OCI-LY3 (cell line): Measurements from ENCODE around the gene LRRC26.

Experiments
- H2AFZ ChIP-seq: fragments of 200-600, 300-600 bp; shearing (Covaris generic); 2 replicates; pipeline ENCODE4 v1.6.0; 2014; ENCODE audit warnings: antibody characterized with exemption, low read depth, low read length
- H3K27ac ChIP-seq: fragments of 200-600, 300-600 bp; sonication (generic); 2 replicates; pipeline ENCODE4 v1.5.1; 2014; ENCODE audit warnings: mild to moderate bottlenecking, low read length, moderate library complexity, mixed read lengths
- H3K27me3 ChIP-seq: fragments of 200-600, 300-600 bp; sonication (generic); 2 replicates; pipeline ENCODE4 v1.6.1; 2014; ENCODE audit warnings: low read depth, low read length, mixed read lengths
- H3K36me3 ChIP-seq: fragments of 200-600, 300-600 bp; sonication (generic); replicated peaks from 2 replicates; pipeline ENCODE3; 2014; ENCODE audit warnings: low read depth, low read length, mixed read lengths
- H3K4me1 ChIP-seq: fragments of 300-600, 200-600 bp; sonication (generic); 2 replicates; pipeline ENCODE4 v1.6.1; 2014; ENCODE audit warnings: low read length, mixed read lengths
- H3K4me2 ChIP-seq: fragments of 200-600, 300-600 bp; sonication (generic); 2 replicates; pipeline ENCODE4 v1.6.1; 2014; ENCODE audit warnings: low read length, mixed read lengths
- H3K4me3 ChIP-seq: fragments of 300-600, 200-600 bp; sonication (generic); 2 replicates; pipeline ENCODE4 v1.5.1; 2014; ENCODE audit warnings: antibody characterized with exemption, mild to moderate bottlenecking, low read length, moderate library complexity
- H3K79me2 ChIP-seq: fragments of 300-600, 200-600 bp; shearing (Covaris generic); 2 replicates; pipeline ENCODE4 v1.6.1; 2014; ENCODE audit warnings: mild to moderate bottlenecking, low read length, mixed read lengths
- H3K9ac ChIP-seq: fragments of 300-600, 200-600 bp; shearing (Covaris generic); 2 replicates; pipeline ENCODE4 v1.6.0; 2014; ENCODE audit warnings: mild to moderate bottlenecking, low read length, moderate library complexity
- H3K9me3 ChIP-seq: fragments of 200-600, 300-600 bp; shearing (Covaris generic); 2 replicates; pipeline ENCODE4 v1.6.1; 2014; ENCODE audit warnings: low read length, mixed read lengths; ENCODE audit not compliant: insufficient read depth
- H4K20me1 ChIP-seq: fragments of 200-600, 300-600 bp; sonication (generic); 2 replicates; pipeline ENCODE4 v1.6.1; 2016; ENCODE audit warnings: low read length, mixed read lengths; ENCODE audit not compliant: insufficient read depth
- CTCF ChIP-seq: fragments of 200-600, 300-600 bp; sonication (generic); IDR thresholded peaks from 2 replicates; pipeline ENCODE4 v1.5.1; 2014; ENCODE audit warnings: antibody characterized with exemption, low read length, low read depth
- EZH2phosphoT487 ChIP-seq: fragments of 200-600 bp; shearing (Covaris generic); IDR thresholded peaks from 2 replicates; pipeline ENCODE4 v1.6.1; 2018; ENCODE audit warnings: antibody characterized with exemption, mixed run types, low read depth

Gene LRRC26

GRCh38 chr9:137193771-137194170 is 23.9 kb upstream of the LRRC26 start:
- H3K4me1 ChIP-seq: peaks cover 8% of the 10 kb centered on the region
- no peak overlapping the region for H3K27ac ChIP-seq
- H3K9me3 ChIP-seq: no peaks in the 10 kb centered on the region
- no peak overlapping the region for H3K4me2 ChIP-seq
- H3K4me3 ChIP-seq: no peak overlapping the region
- H2AFZ ChIP-seq: no peak overlapping the region
- no peaks in the 10 kb centered on the region for H4K20me1 ChIP-seq
- H3K27me3 ChIP-seq: no peaks in the 10 kb centered on the region
- H3K79me2 ChIP-seq: peaks cover 20% of the 10 kb centered on the region
- TF ChIP-seq CTCF (no peak), EZH2phosphoT487 (no peak)
- no peak overlapping the region for H3K9ac ChIP-seq
- peaks cover 6% of the 10 kb centered on the region for H3K36me3 ChIP-seq

GRCh38 chr9:137192859-137193258 is 23.0 kb upstream of the LRRC26 start:
- Histone ChIP-seq H3K4me3 (no peak overlapping the region), H4K20me1 (no peaks in the 10 kb centered on the region)

GRCh38 chr9:137192448-137192780 is 22.6 kb upstream of the LRRC26 start:
- Histone ChIP-seq H3K9ac (no peak overlapping the region), H3K79me2 (peaks cover 29% of the 10 kb centered on the region), H3K4me1 (peaks cover 11% of the 10 kb centered on the region), H3K4me2 (no peak overlapping the region), H3K27me3 (no peaks in the 10 kb centered on the region), H3K9me3 (no peaks in the 10 kb centered on the region), H2AFZ (no peak overlapping the region), H3K4me3 (no peak overlapping the region), H3K27ac (no peak overlapping the region), H3K36me3 (peaks cover 6% of the 10 kb centered on the region), H4K20me1 (no peaks in the 10 kb centered on the region)
- TF ChIP-seq CTCF: no peak

More at GRCh38 chr9:137192859-137193258, 23.0 kb upstream of the LRRC26 start:
- TF ChIP-seq EZH2phosphoT487 (no peak), CTCF (no peak)
- H3K4me1 ChIP-seq: peaks cover 8% of the 10 kb centered on the region
- no peak overlapping the region for H3K27ac ChIP-seq
- no peaks in the 10 kb centered on the region for H3K27me3 ChIP-seq
- peaks cover 6% of the 10 kb centered on the region for H3K36me3 ChIP-seq
- peaks cover 25% of the 10 kb centered on the region for H3K79me2 ChIP-seq
- H3K9me3 ChIP-seq: no peaks in the 10 kb centered on the region
- H3K9ac ChIP-seq: no peak overlapping the region
- H2AFZ ChIP-seq: no peak overlapping the region
- H3K4me2 ChIP-seq: no peak overlapping the region

- Histone ChIP-seq H3K36me3 (peaks cover 6% of the 10 kb centered on the region), H3K4me3 (no peak overlapping the region), H3K9me3 (no peaks in the 10 kb centered on the region), H3K9ac (no peak overlapping the region), H3K4me1 (peaks cover 17% of the 10 kb centered on the region), H3K79me2 (peaks cover 34% of the 10 kb centered on the region), H3K4me2 (no peak overlapping the region), H3K27ac (no peak overlapping the region), H2AFZ (no peak overlapping the region), H3K27me3 (no peaks in the 10 kb centered on the region), H4K20me1 (no peaks in the 10 kb centered on the region)
- TF ChIP-seq CTCF: no peak
- TF ChIP-seq EZH2phosphoT487: no peak
Measured at GRCh38 chr9:137191691-137192447, 22.0 kb upstream of the LRRC26 start.
